ENCODE measurements around the gene ME3.

GRCh38 chr11:86718521-86718920, 46.1 kb upstream of the ME3 start:
- TF ChIP-seq CTCF (IDR thresholded peaks at IDR 0.05; ENCODE audit: insufficient read depth, low read length) (no peak), POLR2AphosphoS5 (IDR thresholded peaks at IDR 0.05; ENCODE audit: low read depth) (no peak), REST (IDR thresholded peaks at IDR 0.05; ENCODE audit: insufficient replicate concordance, low read depth) (no peak), GABPA (IDR thresholded peaks at IDR 0.05; ENCODE audit: low read depth) (no peak)

Data from HL-60 (cell line).